22Rv1 (cell line): ENCODE results near the gene D2HGDH.

Experiments used
- CTCF ChIP-seq: fragments of 450-650 bp; IDR thresholded peaks from 2 replicates; pipeline ENCODE4 v1.5.1; 2017; ENCODE audit warnings: mild to moderate bottlenecking
- ZFX ChIP-seq: fragments of 450-650 bp; IDR thresholded peaks from 2 replicates; pipeline ENCODE4 v1.6.1; 2017; ENCODE audit warnings: antibody characterized with exemption, borderline replicate concordance

GRCh38 chr2:241701149-241701398, 33.4 kb upstream of the D2HGDH start:
- peak; percentile 78; the same call in 1 of the 2 replicates for TF ChIP-seq CTCF
- TF ChIP-seq ZFX, result no peak
